Measurements from ENCODE around the gene NBEA.

DNA sequence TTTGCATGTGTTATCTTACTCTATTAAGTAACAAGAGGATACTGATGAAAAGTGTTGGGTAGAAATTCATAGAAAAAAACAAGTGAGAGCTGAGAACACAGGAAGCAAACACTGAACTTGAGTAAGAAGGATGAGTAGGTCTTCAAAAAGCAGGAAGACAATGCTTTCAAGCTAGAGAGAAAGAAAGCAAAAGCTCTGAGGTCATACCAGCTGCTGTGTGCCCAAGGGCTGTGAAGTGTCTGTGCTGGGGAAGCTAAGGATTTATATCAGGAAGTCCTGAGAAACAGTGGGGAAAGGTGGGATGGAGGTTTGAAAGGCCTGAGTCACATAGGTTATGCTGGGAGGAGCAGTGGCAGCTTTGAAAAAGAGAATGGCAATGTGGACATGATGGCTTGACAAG lies 679.9 kb downstream of the NBEA start:
- TF ChIP-seq, protein P1, sequence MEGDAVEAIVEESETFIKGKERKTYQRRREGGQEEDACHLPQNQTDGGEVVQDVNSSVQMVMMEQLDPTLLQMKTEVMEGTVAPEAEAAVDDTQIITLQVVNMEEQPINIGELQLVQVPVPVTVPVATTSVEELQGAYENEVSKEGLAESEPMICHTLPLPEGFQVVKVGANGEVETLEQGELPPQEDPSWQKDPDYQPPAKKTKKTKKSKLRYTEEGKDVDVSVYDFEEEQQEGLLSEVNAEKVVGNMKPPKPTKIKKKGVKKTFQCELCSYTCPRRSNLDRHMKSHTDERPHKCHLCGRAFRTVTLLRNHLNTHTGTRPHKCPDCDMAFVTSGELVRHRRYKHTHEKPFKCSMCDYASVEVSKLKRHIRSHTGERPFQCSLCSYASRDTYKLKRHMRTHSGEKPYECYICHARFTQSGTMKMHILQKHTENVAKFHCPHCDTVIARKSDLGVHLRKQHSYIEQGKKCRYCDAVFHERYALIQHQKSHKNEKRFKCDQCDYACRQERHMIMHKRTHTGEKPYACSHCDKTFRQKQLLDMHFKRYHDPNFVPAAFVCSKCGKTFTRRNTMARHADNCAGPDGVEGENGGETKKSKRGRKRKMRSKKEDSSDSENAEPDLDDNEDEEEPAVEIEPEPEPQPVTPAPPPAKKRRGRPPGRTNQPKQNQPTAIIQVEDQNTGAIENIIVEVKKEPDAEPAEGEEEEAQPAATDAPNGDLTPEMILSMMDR (IDR thresholded peaks at IDR 0.05), result no peak
- TF ChIP-seq POLR2A (IDR thresholded peaks at IDR 0.05), result no peak

All from heart left ventricle (tissue), 13 donors.